Esophagus muscularis mucosa (tissue), 4 donors: ENCODE results near the gene LHX4. TPM values are rescaled to one million over a fixed set of nuclear protein-coding genes. Genes with fewer than 3 reads are reported as not detected.

ENCODE experiments used
- DNase-seq: peaks from one replicate; pipeline ENCODE4 v3.0.0-alpha.2; 2017; ENCODE audit errors: extremely low spot score
- H3K27ac ChIP-seq, 4 donors: fragments of 200-600 bp; sonication (generic); replicated peaks in 1 of 4; 1 replicate in 3 of 4; 2 replicates in 1 of 4; pipeline ENCODE4 v1.5.1; 2016 to 2019; ENCODE audit warnings: mild to moderate bottlenecking in 1 of 4
- H3K27me3 ChIP-seq, 4 donors: fragments of 200-600 bp; sonication (generic); one replicate each; pipeline versions ENCODE4 v1.5.1 to v1.6.0; 2016 to 2019
- H3K36me3 ChIP-seq, 4 donors: fragments of 200-600 bp; sonication (generic); one replicate each; pipeline ENCODE4 v1.5.1; 2016 to 2019
- H3K4me1 ChIP-seq, 4 donors: fragments of 200-600 bp; sonication (generic); one replicate each; pipeline ENCODE4 v1.5.1; 2016 to 2019
- H3K4me3 ChIP-seq, 4 donors: fragments of 200-600 bp; sonication (generic); 1 replicate in 2 of 4; 2 replicates in 2 of 4; pipeline ENCODE4 v1.5.1; 2016 to 2019; ENCODE audit warnings: mild to moderate bottlenecking in 4 of 4, moderate library complexity in 1 of 4
- H3K9me3 ChIP-seq, 4 donors: fragments of 200-600 bp; sonication (generic); 1 replicate in 3 of 4; 2 replicates in 1 of 4; pipeline ENCODE4 v1.5.1; 2016 to 2019
- EP300 ChIP-seq: sonication (generic); formaldehyde crosslinking; IDR thresholded peaks from one replicate; pipeline ENCODE4 v1.6.1; 2017; ENCODE audit warnings: antibody characterized with exemption
- POLR2A ChIP-seq: fragments of 450-650 bp; IDR thresholded peaks from one replicate; pipeline ENCODE4 v1.6.1; 2017; ENCODE audit warnings: antibody characterized with exemption, moderate library complexity, mild to moderate bottlenecking, low read depth
- POLR2AphosphoS5 ChIP-seq, 2 donors: sonication (generic); formaldehyde crosslinking; IDR thresholded peaks; one replicate each; pipeline ENCODE4 v1.6.1; 2017; ENCODE audit warnings: antibody characterized with exemption in 2 of 2
- WGBS: methylation state at CpG from one replicate; pipeline ENCODE4 v1.1.5; 2018; 5-methylcytosine and 5-hydroxymethylcytosine counted together
- intact Hi-C: fragments of 100-400 bp; cut with DNase I; formaldehyde crosslinking; loops from one replicate; pipeline ENCODE4 v1.15.1; 2023
- total RNA-seq, 4 donors: library from RNA; depleted of rRNA; stranded (reverse); fragments of >200 nt; gene quantifications; one replicate each; pipeline versions ENCODE4 v1.1.0 to v1.2.1, GENCODE V29; 2016
- TF ChIP-seq, protein P1 (sequence below), 3 experiments: fragments of 200-600 bp in 2 of 3; fragments of 450-650 bp in 1 of 3; sonication (generic) in 2 of 3; IDR thresholded peaks; one replicate each; pipeline ENCODE4 v1.5.1; 2017 to 2019; ENCODE audit warnings: antibody characterized with exemption in 3 of 3, mild to moderate bottlenecking in 2 of 3, moderate library complexity in 1 of 3

Gene LHX4
- total RNA-seq, 4 donors from 2014 or later, result not detected

DNA sequence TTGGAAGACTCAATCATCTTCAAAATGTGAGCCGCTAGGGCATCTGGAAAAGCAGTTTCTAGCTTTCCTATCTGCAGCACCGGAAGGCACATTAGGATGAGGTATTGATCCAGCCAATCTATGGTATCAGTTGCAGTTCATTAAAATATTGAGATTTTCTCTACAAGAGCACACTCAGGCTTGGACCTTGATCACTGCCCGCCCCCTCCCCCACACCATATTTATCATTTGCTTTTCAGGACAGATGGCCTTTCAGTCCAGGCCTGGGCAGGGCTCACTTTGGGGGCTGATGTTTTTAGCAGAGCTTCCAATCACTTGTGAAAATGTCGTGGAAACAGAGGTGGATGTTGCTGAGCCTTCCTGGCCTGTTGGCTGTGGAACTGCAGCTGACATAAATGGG lies 17.5 kb downstream of the LHX4 start:
- Histone ChIP-seq H3K4me1 (no peaks in the 10 kb centered on the region), H3K9me3 (no peaks in the 10 kb centered on the region), H3K27ac (no peak overlapping the region), H3K4me3 (no peak overlapping the region), H3K36me3 (no peaks in the 10 kb centered on the region), H3K27me3 (peaks cover 0 to 66% (median 0%) of the 10 kb centered on the region in 4 donors)
- TF ChIP-seq POLR2AphosphoS5 (IDR thresholded peaks at IDR 0.05), result no peak
- TF ChIP-seq POLR2A, result no peak
- TF ChIP-seq, protein P1, sequence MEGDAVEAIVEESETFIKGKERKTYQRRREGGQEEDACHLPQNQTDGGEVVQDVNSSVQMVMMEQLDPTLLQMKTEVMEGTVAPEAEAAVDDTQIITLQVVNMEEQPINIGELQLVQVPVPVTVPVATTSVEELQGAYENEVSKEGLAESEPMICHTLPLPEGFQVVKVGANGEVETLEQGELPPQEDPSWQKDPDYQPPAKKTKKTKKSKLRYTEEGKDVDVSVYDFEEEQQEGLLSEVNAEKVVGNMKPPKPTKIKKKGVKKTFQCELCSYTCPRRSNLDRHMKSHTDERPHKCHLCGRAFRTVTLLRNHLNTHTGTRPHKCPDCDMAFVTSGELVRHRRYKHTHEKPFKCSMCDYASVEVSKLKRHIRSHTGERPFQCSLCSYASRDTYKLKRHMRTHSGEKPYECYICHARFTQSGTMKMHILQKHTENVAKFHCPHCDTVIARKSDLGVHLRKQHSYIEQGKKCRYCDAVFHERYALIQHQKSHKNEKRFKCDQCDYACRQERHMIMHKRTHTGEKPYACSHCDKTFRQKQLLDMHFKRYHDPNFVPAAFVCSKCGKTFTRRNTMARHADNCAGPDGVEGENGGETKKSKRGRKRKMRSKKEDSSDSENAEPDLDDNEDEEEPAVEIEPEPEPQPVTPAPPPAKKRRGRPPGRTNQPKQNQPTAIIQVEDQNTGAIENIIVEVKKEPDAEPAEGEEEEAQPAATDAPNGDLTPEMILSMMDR (IDR thresholded peaks at IDR 0.05), result no peak
- TF ChIP-seq EP300, result no peak
- 92% methylated on average over 4 of the region's 4 CpGs for WGBS
- intact Hi-C loops, result no loop called here
- DNase-seq, result no peak

DNA sequence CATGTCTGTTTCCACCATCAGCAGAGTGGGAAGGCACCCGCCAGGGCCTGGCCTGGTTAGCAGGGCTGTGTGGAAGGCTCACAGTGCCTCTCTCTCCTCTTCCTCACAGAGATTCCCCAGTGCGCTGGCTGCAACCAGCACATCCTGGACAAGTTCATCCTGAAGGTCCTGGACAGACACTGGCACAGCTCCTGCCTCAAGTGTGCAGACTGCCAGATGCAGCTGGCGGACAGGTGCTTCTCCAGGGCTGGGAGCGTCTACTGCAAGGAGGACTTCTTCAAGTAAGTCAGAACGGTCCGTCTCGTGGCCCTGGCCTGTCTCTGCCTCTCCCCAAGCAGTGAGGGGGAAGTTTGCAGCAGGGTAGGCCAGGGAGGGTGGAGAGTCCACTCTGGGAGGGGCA lies 18.1 kb downstream of the LHX4 start:
- peaks cover 0 to 66% (median under 1%) of the 10 kb centered on the region in 4 donors for H3K27me3 ChIP-seq
- TF ChIP-seq, protein P1 (IDR thresholded peaks at IDR 0.05), result no peak
- TF ChIP-seq POLR2A, result no peak
- no peak for TF ChIP-seq POLR2AphosphoS5 (IDR thresholded peaks at IDR 0.05)
- TF ChIP-seq EP300, result no peak
- no peaks in the 10 kb centered on the region for H3K4me1 ChIP-seq
- no peak overlapping the region for H3K27ac ChIP-seq
- intact Hi-C loops, result no loop called here
- H3K9me3 ChIP-seq, result no peaks in the 10 kb centered on the region
- WGBS, result 91% methylated on average over 7 of the region's 7 CpGs
- no peak for DNase-seq
- no peaks in the 10 kb centered on the region for H3K36me3 ChIP-seq
- H3K4me3 ChIP-seq, result no peak overlapping the region

DNA sequence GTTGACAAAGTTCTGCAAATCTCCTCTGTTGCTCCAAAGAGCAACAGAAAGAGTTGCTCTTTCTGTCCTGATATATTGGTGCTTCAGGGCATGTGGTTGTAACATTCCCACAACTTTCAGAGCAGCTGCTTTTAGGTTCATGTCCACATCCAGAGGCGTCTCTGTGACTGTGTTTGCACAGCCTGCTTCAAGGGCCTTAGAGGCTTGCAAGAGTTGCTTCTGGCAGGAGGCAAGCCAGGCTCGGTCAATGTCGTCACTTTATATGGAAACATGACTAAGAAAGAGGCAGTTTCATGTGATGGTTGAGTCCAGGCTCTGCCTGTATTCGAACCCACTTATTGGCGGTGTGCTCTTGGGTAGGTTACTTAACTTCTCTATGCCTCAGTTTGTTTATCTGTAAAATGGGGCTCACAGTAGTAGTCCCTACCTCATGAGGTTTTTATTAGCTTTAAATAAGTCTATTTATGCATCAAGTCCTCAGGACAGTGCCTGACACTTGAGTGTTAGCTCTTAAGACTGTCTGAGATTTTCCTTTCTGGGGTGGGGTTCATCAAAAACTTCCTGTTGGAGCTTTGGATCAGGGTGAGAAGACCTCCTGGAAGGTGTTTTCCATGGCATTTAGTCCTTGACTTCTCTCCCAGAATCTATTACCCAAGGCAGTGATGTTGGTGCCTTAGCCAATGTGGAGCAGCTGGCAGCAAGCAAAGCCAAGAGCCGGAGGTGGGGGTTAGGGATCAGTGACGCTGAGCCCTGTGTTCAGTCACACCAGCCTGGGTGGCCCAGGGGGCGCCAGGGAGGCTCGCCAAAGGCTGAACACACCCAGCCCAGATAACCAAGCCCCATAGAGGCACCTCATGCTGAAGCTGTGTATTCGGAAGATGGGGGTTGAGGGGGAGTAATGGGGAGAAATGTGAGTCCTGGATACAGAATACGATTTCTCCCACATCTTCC lies 18.9 kb downstream of the LHX4 start:
- WGBS, result 68% methylated on average over 9 of the region's 11 CpGs
- peaks cover 0 to 66% (median 6%) of the 10 kb centered on the region in 4 donors for H3K27me3 ChIP-seq
- no peak for DNase-seq

DNA sequence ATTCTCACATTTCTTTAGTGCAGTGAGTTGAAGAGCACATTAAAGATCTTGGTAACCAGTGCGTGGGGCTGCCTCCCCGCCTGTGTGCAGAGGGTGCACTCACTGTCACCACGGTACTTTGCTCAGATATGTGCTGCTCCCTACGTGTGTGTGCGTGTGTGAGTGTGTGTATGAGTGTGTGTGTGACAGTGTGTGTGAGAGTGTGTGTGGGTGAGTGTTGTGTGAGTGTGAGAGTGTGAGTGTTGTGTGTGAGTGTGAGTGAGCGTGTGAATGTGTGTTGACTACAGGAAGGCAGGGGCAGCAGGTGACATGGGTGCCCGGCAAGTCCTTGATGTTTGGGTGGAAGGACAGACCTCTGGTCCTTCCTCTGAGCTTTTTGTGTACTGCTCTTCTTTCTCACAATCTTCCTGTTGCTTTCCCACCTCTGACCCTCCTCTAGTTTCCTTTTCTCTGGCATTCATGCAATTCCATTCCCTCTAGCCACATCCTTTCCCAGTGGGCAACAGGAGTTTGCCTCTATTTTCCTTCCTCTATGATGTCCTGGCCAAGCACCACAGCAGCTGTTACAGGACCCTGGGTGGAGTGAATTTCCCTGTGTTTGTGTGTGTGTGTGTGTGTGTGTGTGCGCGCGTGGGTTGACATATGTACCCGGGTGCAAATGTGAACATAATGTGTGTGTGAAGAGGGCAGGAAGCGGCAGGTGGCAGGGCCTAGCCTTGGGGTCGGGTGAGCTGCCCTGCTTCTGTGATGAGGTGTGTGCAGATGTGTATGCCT lies 19.8 kb downstream of the LHX4 start:
- Histone ChIP-seq H3K4me1 (no peaks in the 10 kb centered on the region), H3K27me3 (peaks cover 0 to 66% (median 6%) of the 10 kb centered on the region in 4 donors), H3K9me3 (no peaks in the 10 kb centered on the region), H3K27ac (no peak overlapping the region), H3K4me3 (no peak overlapping the region), H3K36me3 (no peaks in the 10 kb centered on the region)
- no peak for TF ChIP-seq POLR2AphosphoS5 (IDR thresholded peaks at IDR 0.05)
- TF ChIP-seq POLR2A, result no peak
- TF ChIP-seq, protein P1 (IDR thresholded peaks at IDR 0.05), result no peak
- TF ChIP-seq EP300, result no peak
- intact Hi-C loops, result loop anchor here (5.0 kb wide), 1 partner anchor 232 kb away; no protein-coding TSS in a partner anchor
- WGBS, result 83% methylated on average over 13 of the region's 13 CpGs
- no peak for DNase-seq

More for the DNA sequence above, 18.9 kb downstream of the LHX4 start:
- TF ChIP-seq EP300 (no peak), POLR2A (no peak), POLR2AphosphoS5 (IDR thresholded peaks at IDR 0.05) (no peak)
- TF ChIP-seq, protein P1 (IDR thresholded peaks at IDR 0.05), result no peak
- Histone ChIP-seq H3K4me3 (no peak overlapping the region), H3K27ac (no peak overlapping the region), H3K36me3 (no peaks in the 10 kb centered on the region), H3K9me3 (no peaks in the 10 kb centered on the region), H3K4me1 (no peaks in the 10 kb centered on the region)
- intact Hi-C loops, result no loop called here
